AG04449 (cell line): ENCODE data around the gene DHRS4L2.
"Not testable (repeated sequence)": the region's sequence is repeated elsewhere in the genome, so short reads cannot be mapped to it uniquely, and the experiment has no call there.

Experiments used
- CTCF ChIA-PET: fragments of 350-600 bp; formaldehyde crosslinking; extraction: SDS; loops from one replicate; lab custom pipeline; 2021; ENCODE audit warnings: antibody characterized with exemption; lab: Yijun Ruan, JAX
- POLR2A ChIA-PET: fragments of 400-600, 350-600 bp; formaldehyde crosslinking; extraction: SDS; loops from one replicate; lab custom pipeline; 2020; ENCODE audit warnings: antibody characterized with exemption, inconsistent platforms; lab: Yijun Ruan, JAX
- DNase-seq: peaks from one replicate; pipeline ENCODE4 v3.0.0-alpha.2; 2010; ENCODE audit warnings: low read depth, low spot score
- H3K4me3 ChIP-seq: 2 replicates; pipeline ENCODE4 v1.5.1; 2011; ENCODE audit warnings: low read depth, mild to moderate bottlenecking, control low read depth, low read length
- TF ChIP-seq, protein P1 (sequence below): IDR thresholded peaks from one replicate; pipeline ENCODE4 v1.5.1; 2011; ENCODE audit warnings: mild to moderate bottlenecking, moderate library complexity, low read length, control low read depth, inconsistent platforms; ENCODE audit not compliant: insufficient read depth; ENCODE audit errors: missing control alignments

The DHRS4L2 gene

DNA sequence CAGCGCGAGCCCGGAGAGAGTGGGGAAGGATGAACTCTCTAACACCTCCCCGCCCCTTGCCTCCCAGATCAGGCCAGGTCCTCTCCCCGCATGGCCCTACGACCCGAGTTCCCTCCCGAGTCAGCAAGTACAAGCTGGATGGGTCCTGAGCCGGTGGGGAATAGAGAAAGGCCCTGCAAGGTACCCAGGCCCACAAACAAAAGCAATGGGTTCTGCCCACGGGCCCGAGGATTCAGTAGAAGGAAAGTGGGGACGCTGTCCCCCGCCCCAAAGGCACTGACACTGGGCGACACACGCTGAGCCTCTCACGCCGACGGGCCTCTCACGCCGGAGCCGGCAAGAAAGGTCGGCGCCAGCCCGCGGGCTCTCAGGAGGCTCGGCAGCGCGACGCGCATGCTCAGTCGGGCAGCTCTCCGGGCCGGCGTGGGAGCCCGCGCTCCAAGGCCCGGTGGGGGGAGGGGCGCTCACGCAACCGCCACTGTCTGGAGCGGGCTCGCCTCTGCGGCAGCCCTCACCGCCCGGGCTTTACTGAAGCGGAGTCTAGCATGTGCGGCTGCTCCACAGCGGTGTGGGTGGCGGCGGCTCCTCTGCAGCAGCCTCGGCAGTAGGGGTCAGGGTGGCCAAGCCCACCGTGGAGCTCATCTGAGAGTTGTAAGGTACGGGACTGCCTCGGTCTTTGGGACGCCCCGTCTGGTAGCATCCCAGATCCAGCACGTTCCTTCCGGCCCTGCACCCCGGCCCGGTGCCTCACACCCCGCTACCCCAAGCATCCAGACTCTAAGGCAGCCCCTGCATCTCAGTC lies 19.0 kb upstream of the DHRS4L2 start:
- CTCF ChIA-PET, POLR2A ChIA-PET, DNase-seq: not testable (repeated sequence)
- H3K4me3 ChIP-seq, result peak overlapping the region; percentile 48

- POLR2A ChIA-PET, CTCF ChIA-PET, DNase-seq: not testable (repeated sequence)
- H3K4me3 ChIP-seq, result peak overlapping the region; percentile 48
These were observed 18.5 kb upstream of the DHRS4L2 start for GRCh38 chr14:23970283-23970659.

DNA sequence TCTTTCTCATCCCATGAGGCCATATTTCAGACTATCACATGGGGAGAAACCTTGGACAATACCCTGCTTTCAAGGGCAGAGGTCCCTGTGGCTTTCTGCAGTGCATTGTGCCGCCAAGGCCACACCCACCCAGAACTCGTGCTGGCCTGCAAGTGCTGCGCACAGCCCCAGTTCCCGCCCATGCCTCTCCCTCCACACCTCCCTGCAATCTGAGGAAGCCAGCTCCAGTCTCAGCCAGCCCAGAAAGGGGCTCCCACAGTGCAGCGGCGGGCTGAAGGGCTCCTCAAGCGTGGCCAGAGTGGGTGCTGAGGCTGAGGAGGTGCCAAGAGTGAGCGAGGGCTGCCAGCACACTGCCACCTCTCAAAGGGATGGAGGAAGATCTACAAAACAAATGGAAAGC lies 15.6 kb upstream of the DHRS4L2 start:
- H3K4me3 ChIP-seq, POLR2A ChIA-PET, DNase-seq, CTCF ChIA-PET: not testable (repeated sequence)

DNA sequence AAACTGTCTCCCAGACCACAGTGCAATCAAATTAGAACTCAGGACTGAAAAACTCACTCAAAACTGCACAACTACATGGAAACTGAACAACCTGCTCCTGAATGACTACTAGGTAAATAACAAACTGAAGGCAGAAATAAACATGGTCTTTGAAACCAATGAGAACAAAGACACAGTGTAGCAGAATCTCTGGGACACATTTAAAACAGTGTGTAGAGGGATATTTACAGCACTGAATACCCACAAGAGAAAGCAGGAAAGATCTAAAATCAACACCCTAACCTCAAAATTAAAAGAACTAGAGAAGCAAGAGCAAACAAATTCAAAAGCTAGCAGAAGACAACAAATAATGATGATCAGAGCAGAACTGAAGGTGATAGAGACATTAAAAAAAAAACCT lies 14.7 kb upstream of the DHRS4L2 start:
- H3K4me3 ChIP-seq, POLR2A ChIA-PET, DNase-seq: not testable (repeated sequence)
- CTCF ChIA-PET, result interaction anchor here (0.7 to 1.9 kb wide), 3 partner anchors 41 to 117 kb away, joined by 3 to 8 read pairs (median 5); no protein-coding TSS in a partner anchor

DNA sequence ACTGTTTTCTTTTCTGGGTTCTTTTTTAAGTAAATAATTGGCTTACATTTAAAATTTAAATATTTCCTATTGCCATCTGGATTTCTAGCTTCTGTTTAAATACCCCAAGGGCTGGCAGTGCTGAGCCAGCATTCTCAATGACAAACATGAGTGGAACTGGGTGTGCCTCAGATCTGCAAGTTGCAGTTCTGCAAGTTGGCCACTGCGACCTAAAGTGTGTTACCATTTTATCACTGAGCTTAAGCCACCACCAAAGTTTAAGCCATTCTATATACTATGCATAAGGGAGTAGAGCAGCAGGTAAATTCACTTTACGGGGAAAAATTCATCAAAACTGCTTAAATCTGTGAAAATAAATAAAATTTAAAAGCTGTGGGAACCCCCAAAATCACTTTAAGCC lies 11.5 kb upstream of the DHRS4L2 start:
- POLR2A ChIA-PET, result interaction anchor here (0.6 kb wide), 1 partner anchor 320 kb away, joined by 3 read pairs; no protein-coding TSS in a partner anchor

DNA sequence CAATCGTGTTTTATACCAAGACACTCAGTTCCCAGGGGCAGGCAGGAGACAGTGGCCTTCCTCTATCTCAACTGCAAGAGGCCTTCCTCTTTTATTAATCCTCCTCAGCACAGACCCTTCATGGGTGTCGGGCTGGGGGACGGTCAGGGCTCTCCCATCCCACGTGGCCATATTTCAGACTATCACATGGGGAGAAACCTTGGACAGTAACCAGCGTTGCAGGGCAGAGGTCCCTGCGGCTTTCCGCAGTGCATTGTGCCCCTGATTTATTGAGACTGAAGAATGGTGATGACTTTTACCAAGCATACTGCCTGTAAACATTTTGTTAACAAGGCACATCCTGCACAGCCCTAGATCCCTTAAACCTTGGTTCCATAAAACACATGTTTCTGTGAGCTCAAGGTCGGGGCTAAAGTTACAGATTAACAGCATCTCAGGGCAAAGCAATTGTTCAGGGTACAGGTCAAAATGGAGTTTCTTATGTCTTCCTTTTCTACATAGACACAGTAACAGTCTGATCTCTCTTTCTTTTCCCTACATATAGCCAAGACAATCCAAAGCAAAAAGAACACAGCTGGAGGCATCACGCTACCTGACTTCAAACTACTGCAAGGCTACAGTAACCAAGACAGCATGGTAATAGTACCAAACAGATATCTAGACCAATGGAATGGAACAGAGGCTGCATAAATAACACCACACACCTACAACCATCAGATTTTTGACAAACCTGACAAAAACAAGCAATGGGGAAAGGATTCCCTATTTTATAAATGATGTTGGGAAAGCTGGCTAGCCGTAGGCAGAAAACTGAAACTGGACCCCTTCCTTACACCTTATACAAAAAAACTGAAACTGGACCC lies 6.5 kb upstream of the DHRS4L2 start:
- H3K4me3 ChIP-seq, POLR2A ChIA-PET, DNase-seq, CTCF ChIA-PET: not testable (repeated sequence)

More for the DNA sequence above, 11.5 kb upstream of the DHRS4L2 start:
- CTCF ChIA-PET, result interaction anchor here (1.5 to 1.7 kb wide), 2 partner anchors 39 to 115 kb away, joined by 4 to 5 read pairs; no protein-coding TSS in a partner anchor
- H3K4me3 ChIP-seq, DNase-seq: not testable (repeated sequence)

DNA sequence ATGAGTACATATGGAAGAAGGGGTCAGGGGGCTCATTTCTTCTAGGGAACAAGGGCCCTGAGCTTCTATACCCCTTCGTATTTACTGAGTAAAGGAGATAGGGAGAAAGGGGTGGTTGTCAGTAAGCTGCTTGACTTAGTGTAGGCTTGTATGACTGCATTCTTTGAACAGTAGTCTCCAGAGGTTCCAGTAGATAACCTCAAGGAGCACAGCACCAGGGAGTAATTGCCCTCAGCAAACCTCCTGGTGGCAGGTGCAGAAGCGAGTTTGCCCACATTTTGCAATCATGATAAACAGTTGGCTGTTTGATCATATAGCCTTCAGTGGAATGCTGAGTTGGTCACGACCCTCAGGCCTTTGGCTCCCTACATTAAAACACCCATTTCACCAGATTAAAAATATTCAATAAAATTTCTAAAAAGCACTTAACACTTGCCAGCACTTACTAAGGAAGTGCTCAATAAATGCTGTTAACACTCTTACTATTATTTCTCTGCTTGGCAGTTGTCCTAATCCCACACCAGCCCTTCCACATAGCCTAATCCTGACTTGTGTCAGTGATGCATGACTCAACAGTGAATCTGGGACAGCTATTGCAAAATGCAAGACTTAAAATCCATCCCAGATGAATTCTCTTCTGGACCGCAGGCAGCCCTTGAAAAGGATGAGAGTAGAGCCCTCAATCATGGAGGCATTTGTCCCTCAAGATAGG lies 3.7 kb upstream of the DHRS4L2 start:
- POLR2A ChIA-PET, result no interaction called here
- CTCF ChIA-PET, result interaction anchor here (0.6 to 1.5 kb wide), 3 partner anchors 106 to 343 kb away, joined by 3 read pairs; no protein-coding TSS in a partner anchor

GRCh38 chr14:23988223-23988606 lies 514 bp upstream of the DHRS4L2 start:
- CTCF ChIA-PET, POLR2A ChIA-PET, H3K4me3 ChIP-seq, DNase-seq: not testable (repeated sequence)

More for the DNA sequence above, 3.7 kb upstream of the DHRS4L2 start:
- TF ChIP-seq, protein P1, sequence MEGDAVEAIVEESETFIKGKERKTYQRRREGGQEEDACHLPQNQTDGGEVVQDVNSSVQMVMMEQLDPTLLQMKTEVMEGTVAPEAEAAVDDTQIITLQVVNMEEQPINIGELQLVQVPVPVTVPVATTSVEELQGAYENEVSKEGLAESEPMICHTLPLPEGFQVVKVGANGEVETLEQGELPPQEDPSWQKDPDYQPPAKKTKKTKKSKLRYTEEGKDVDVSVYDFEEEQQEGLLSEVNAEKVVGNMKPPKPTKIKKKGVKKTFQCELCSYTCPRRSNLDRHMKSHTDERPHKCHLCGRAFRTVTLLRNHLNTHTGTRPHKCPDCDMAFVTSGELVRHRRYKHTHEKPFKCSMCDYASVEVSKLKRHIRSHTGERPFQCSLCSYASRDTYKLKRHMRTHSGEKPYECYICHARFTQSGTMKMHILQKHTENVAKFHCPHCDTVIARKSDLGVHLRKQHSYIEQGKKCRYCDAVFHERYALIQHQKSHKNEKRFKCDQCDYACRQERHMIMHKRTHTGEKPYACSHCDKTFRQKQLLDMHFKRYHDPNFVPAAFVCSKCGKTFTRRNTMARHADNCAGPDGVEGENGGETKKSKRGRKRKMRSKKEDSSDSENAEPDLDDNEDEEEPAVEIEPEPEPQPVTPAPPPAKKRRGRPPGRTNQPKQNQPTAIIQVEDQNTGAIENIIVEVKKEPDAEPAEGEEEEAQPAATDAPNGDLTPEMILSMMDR, result no peak
- no peak overlapping the region for H3K4me3 ChIP-seq
- peak; percentile 78 for DNase-seq

- not testable (repeated sequence) for DNase-seq
These were observed 1.2 kb downstream of the DHRS4L2 start for GRCh38 chr14:23989734-23990445.

DNA sequence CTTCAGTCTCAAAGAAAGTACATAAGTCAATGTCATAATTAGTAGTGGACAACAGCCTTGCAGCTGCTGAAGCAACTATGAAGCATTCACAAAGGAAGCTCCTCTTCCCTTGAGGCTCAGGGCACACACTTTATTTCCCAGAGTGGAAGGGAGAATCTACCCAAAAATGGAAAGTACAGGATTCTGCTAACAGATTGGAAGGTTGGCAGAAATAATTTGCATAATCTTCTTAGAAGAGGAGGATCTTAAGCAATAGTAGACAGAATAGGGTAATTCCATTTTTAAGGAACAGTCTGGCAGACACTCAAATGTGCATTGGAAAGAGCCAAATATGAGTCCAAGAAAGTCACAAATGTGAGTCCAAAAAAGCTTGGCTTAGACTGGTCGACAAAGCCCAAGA lies 2.2 kb downstream of the DHRS4L2 start:
- POLR2A ChIA-PET, H3K4me3 ChIP-seq, DNase-seq, CTCF ChIA-PET: not testable (repeated sequence)

More at GRCh38 chr14:23989734-23990445, 1.2 kb downstream of the DHRS4L2 start:
- H3K4me3 ChIP-seq, POLR2A ChIA-PET: not testable (repeated sequence)
- CTCF ChIA-PET, result interaction anchor here (1.2 kb wide), 1 partner anchor 68 kb away, joined by 4 read pairs; no protein-coding TSS in a partner anchor

- DNase-seq, H3K4me3 ChIP-seq, POLR2A ChIA-PET: not testable (repeated sequence)
- CTCF ChIA-PET, result interaction anchor here (1.5 kb wide), 1 partner anchor 97 kb away, joined by 3 read pairs; no protein-coding TSS in a partner anchor
These were observed 4.3 kb downstream of the DHRS4L2 start for GRCh38 chr14:23993042-23993441.

GRCh38 chr14:23996009-23996408 lies 7.3 kb downstream of the DHRS4L2 start:
- POLR2A ChIA-PET, DNase-seq, CTCF ChIA-PET, H3K4me3 ChIP-seq: not testable (repeated sequence)

- POLR2A ChIA-PET, CTCF ChIA-PET: not testable (repeated sequence)
These were observed 8.1 kb downstream of the DHRS4L2 start for GRCh38 chr14:23996825-23997224.

DNA sequence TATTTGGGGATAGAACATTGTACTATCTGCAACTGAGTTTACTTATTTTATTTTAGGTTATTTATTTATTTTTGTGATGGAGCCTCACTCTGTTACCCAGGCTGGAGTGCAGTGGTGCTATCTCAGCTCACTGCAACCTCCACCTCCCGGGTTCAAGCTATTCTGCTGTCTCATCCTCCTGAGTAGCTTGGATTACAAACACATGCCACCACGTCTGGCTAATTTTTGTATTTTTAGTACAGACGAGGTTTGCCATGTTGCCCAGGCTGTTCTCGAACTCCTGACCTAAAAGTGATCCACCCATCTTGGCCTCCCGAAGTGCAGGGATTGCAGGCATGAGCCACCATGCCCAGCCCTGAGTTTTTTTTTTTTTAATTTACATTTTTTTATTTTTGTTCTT lies 10.9 kb downstream of the DHRS4L2 start:
- H3K4me3 ChIP-seq, DNase-seq, CTCF ChIA-PET, POLR2A ChIA-PET: not testable (repeated sequence)

More at GRCh38 chr14:23996825-23997224, 8.1 kb downstream of the DHRS4L2 start:
- DNase-seq, H3K4me3 ChIP-seq: not testable (repeated sequence)
